GM18951 (cell line): ENCODE data around the gene MILR1.
A peak's percentile ranks its signal among the peaks of the same experiment; 100 is the strongest.

Source experiments
- POLR2A ChIP-seq: IDR thresholded peaks from 4 replicates; pipeline ENCODE4 v1.6.1; 2011; ENCODE audit warnings: mild to moderate bottlenecking; ENCODE audit not compliant: insufficient read length, insufficient read depth; ENCODE audit errors: extremely low read depth
- in situ Hi-C: fragments of 300-500 bp; cut with MboI; formaldehyde crosslinking; loops from one replicate; pipeline ENCODE4 v1.12.0; 2022; ENCODE audit warnings: low sequenced_read_pairs, mixed read lengths, inconsistent platforms; ENCODE audit not compliant: unreplicated experiment

Gene MILR1

DNA sequence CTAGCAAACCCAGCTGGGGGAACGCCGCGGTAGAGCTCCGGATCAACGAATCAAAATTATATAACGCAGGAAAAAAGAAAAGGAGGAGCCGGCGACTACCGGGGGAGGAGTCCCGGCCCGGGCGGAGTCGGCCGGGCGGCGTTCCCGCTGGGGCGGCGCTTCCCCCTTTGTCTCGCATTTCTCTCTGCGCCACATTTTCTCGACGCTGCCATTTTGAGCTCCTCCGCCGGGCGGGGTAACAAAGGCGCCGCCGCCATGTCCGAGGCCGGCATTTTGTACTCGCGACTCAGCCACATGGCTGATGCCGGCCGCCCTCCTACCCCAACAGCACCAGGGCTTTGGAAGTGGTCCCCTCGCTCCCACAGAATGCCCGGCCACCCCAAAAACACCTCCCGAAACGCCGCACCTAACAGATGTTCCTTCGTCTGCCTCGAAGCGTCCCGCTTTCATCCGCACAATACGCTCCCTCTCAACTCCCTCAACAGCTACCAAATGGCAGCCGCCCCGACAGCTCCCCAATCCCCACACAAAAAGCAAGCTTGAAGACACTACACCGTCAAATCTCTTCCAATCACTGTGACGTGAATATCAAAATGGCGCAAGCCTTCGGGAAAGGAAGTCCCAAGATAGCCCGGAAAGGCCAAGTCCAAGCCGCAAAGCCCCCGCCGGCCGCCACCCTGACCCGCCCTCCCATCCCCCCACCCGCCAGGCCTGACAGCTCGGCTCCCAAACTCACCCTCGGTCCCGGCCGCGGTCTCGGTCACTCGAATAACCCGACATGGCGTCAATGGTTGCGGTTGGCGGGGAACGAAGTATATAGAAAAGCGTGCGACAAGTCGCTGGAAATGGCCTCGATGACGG lies 56.7 kb downstream of the MILR1 start:
- TF ChIP-seq POLR2A, result peak; percentile 59
- in situ Hi-C loops, result no loop called here

DNA sequence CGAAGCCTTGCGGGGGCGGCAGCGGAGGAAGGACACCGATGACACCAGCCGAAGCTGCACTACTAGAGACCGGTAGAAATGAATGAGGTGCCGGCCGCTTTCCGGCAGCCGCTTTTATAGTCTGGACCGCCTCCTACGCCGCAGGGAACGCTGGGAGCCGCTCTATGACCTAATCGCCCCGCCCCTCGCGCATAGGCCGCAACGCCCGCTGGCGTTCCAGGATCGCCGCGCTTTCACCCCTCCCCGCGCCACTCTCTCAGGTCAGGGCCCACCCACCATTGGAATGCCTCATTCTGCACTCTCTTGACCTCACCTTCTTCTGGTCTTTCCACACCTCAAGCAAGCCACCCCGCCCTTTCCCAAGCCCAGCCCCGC lies 57.3 kb downstream of the MILR1 start, which contains the start of gene DDX5:
Gene DDX5, minus strand, starts transcription at position 89 of the 375 bp plus-strand sequence. CDS start 170 bp downstream, outside the sequence.
- in situ Hi-C loops, result no loop called here
- TF ChIP-seq POLR2A, result peak; percentile 100

DNA sequence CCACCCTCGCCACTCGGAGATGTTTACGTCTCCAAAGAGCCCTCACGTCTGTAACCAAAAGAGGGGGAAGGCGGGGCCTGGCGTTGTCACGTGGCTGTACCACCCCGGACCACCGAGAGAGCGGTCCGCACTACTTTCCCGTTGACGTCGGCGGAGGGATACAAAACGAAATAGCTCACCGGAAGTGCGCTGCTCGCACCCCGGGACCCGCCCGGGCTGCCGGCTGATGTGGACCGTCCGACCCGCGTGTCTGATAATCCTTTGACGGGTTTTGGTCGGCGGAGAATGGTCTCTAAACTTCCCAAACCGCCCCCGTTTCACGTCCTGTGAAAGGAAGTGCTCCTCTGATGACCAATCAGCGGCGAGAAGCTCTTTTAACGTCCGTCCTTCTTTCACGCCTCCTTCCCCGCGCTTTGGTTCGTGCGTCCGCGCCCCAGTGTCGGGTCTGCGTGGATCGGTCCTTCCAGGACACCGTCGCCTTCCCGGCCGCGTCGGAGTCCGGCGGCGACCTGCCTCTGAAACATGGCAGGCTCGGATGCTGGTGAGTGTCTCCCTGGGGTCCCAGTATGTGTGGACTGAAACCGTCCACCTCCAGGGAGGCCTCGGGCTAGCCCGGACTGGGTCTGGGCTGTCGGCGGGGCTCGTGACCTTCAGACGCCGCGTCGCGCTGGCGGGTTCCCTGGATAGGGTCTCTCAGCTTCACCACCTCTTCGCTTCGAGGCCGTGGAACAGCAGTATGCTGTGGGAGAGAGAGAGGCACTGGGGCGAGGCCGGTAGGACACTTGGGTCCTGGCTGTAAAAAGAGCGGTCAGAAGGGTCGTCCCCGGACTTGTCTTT lies 57.9 kb downstream of the MILR1 start, which contains the start of gene CEP95:
Gene CEP95, plus strand, starts transcription at position 402 of the 837 bp plus-strand sequence. Its CDS starts 121 bp downstream, at position 523.
- in situ Hi-C loops, result no loop called here
- TF ChIP-seq POLR2A, result peak; percentile 64

- in situ Hi-C loops, result no loop called here
- TF ChIP-seq POLR2A, result no peak
These were observed 58.5 kb downstream of the MILR1 start for GRCh38 chr17:64507413-64507782.

DNA sequence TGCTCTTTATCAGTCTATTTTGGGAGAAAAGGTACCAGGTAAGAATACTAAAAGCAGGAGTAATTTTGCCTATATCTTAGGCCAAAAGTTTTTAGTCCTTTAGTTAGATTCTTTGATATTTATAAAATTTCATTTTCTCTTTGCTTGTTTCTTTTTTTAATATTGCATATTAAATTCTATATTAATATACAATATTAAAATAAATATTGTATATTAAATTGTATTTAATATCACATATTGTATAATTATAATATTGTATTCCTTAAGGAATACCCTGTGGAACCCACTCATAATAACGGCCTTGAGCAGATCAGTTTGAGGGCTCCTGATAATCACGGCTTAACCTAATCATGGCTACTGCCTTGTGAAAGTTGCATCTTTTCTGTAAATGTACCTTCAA lies 59.8 kb downstream of the MILR1 start:
- in situ Hi-C loops, result no loop called here
- TF ChIP-seq POLR2A, result no peak

DNA sequence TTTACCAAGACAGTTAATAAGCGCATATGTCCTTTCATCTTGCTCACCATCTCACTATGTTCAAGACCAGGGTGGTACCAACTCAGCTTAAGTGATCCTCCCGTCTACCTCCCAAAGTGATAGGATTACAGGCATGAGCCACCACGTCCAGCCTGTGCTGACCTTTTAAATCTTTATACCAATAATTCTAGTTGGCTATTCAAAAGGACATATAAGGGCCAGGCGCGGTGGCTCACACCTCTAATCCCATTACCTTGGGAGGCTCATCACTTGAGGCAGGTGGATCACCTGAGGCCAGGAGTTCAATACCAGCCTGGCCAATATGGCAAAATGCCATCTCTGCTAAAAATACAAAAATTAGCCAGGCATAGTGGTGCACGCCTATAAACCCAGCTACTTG lies 60.3 kb downstream of the MILR1 start:
- in situ Hi-C loops, result no loop called here
- no peak for TF ChIP-seq POLR2A

GRCh38 chr17:64515419-64515818 lies 66.5 kb downstream of the MILR1 start:
- TF ChIP-seq POLR2A, result no peak
- in situ Hi-C loops, result no loop called here

GRCh38 chr17:64515829-64516228 lies 66.9 kb downstream of the MILR1 start:
- in situ Hi-C loops, result no loop called here

More at GRCh38 chr17:64515829-64516228, 66.9 kb downstream of the MILR1 start:
- no peak for TF ChIP-seq POLR2A
